ENCODE results near the gene GPR34.
"Not testable (repeated sequence)": the region's sequence is repeated elsewhere in the genome, so short reads cannot be mapped to it uniquely, and the experiment has no call there.

The GPR34 gene

GRCh38 chrX:41688835-41689234 lies at the start of gene GPR34:
TSS of gene GPR34 (plus strand) at chrX:41688973. CDS start at chrX:41695634, 6,661 bp downstream.
- no peak for DNase-seq

GRCh38 chrX:41646201-41646600 lies 42.6 kb upstream of the GPR34 start:
- DNase-seq, result not testable (repeated sequence)

- DNase-seq, result no peak
These were observed 35.6 kb upstream of the GPR34 start for GRCh38 chrX:41653125-41653524.

- no peak for DNase-seq
These were observed 33.7 kb upstream of the GPR34 start for GRCh38 chrX:41655101-41655500.

GRCh38 chrX:41655631-41656030 lies 33.1 kb upstream of the GPR34 start:
- no peak for DNase-seq

GRCh38 chrX:41661366-41662095 lies 27.2 kb upstream of the GPR34 start:
- no peak for DNase-seq

- no peak for DNase-seq
These were observed 24.3 kb upstream of the GPR34 start for GRCh38 chrX:41664375-41664901.

GRCh38 chrX:41664908-41665307 lies 23.9 kb upstream of the GPR34 start:
- no peak for DNase-seq

- no peak for DNase-seq
These were observed 23.1 kb upstream of the GPR34 start for GRCh38 chrX:41665686-41666085.

- no peak for DNase-seq
These were observed 22.5 kb upstream of the GPR34 start for GRCh38 chrX:41666251-41666650.

- DNase-seq, result no peak
These were observed 21.1 kb upstream of the GPR34 start for GRCh38 chrX:41667631-41668030.

- no peak for DNase-seq
These were observed 18.7 kb upstream of the GPR34 start for GRCh38 chrX:41670112-41670511.

- no peak for DNase-seq
These were observed 17.7 kb upstream of the GPR34 start for GRCh38 chrX:41671082-41671481.

- DNase-seq, result no peak
These were observed 16.1 kb upstream of the GPR34 start for GRCh38 chrX:41672643-41673042.

GRCh38 chrX:41676361-41676760 lies 12.4 kb upstream of the GPR34 start:
- not testable (repeated sequence) for DNase-seq

- no peak for DNase-seq
These were observed 11.4 kb upstream of the GPR34 start for GRCh38 chrX:41677183-41678060.

- DNase-seq, result no peak
These were observed 4.6 kb upstream of the GPR34 start for GRCh38 chrX:41684138-41684537.

- no peak for DNase-seq
These were observed 3.8 kb upstream of the GPR34 start for GRCh38 chrX:41684940-41685339.

GRCh38 chrX:41686788-41687187 lies 2.0 kb upstream of the GPR34 start:
- DNase-seq, result no peak

- no peak for DNase-seq
These were observed 617 bp upstream of the GPR34 start for GRCh38 chrX:41688156-41688555.

- no peak for DNase-seq
These were observed 938 bp downstream of the GPR34 start for GRCh38 chrX:41689711-41690110.

- no peak for DNase-seq
These were observed 3.5 kb downstream of the GPR34 start for GRCh38 chrX:41692162-41692749.

GRCh38 chrX:41693024-41693423 lies 4.3 kb downstream of the GPR34 start:
- DNase-seq, result no peak
